Smooth muscle cell of the brain vasculature (primary cell): ENCODE measurements around the gene IL1RAPL2.

Experiments used
- DNase-seq: peaks from one replicate; pipeline ENCODE4 v3.0.0-alpha.2; 2012; ENCODE audit warnings: low read depth, low spot score

The IL1RAPL2 gene

DNA sequence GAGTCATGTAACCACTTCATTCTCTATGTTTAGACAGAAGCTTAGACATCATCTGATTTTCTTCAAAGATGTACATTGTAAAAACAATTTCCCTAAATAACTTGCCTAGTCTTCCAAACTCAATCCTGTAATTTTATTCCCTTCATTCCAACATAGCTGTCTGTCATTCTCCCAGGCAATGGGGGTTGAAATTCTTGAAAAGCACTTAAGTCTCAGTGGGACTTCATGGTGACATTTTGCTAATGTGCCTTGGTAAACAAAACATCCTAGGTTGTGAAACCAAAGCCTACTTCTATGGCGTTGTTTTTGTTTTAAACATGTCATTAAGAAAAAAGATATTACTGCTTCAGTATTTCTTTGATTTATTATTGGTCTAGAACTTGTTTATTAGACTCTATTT, 1134.3 kb downstream of the IL1RAPL2 start:
- no peak for DNase-seq

DNA sequence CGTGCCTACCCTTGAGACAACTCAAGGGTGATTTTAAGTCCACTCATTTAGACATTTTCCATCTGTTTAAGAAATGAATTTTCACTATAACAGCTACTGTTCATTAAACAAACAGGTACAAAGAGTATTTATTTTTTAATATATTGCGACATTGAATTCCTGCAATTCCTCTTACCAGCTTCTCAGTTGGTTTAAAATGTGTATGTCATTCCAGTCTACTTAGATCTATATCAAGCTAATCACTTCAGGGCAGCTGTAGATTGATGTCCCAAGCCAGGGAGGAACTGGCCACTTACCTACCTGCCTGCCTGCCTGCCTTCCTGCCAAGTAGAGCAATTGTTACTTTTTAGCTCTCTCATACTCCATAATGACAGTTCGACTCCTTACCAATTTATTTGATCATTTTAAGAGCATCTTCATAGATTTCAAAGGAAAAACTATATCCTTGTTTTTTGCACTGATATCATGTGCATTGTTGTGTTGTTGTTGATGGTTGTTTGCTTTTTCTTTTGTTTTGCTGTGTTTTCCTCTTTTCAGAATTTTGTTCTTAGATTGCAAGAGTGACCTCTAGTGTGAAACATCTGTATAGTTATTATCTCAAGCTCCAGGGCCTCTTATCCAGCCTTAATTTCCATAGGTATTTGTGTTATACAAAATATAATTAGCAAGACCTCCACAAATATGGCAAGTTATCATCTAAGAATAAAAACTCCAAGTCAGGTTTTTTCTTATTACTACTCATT, 1135.5 kb downstream of the IL1RAPL2 start:
- no peak for DNase-seq

- no peak for DNase-seq
Measured at GRCh38 chrX:105703876-105704275, 1137.9 kb downstream of the IL1RAPL2 start.

DNA sequence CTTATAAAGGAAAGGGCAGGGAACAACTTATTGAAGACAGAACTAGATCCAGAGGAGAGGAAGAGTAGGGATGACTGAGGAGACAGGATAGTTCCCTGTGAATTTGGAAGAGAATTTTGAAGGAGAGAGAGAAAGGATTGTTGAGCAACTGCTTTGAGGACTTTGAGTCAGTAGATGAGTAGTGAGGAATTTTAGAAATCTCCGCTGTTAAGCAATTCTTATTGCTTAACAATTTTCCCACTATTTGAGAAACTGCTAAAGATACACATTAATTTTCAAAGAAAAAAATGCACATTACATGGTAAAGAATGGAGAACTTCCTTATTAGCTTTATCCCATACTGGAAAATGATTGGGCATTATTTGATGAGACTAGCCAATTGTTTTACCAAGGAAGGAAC, 1140.0 kb downstream of the IL1RAPL2 start:
- no peak for DNase-seq

DNA sequence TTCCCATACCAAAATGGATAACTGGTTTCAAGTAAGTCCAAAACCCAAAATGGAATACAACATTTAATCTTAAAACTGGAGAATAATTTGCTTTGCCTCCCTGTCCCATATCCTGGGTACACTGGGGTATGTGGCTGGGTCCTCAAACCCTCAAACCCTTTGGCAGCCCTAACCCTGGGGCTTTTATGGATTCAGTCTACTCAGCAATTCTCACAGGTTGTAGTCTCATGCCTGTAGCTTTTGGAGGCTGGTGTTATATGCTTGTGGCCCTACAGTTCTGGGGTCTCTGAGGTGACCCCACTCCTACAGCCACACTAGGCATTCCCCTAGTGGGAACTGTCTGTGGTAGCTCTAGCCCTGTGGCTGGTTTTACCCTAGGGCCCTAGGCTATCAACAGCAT, 1145.8 kb downstream of the IL1RAPL2 start:
- DNase-seq, result no peak

DNA sequence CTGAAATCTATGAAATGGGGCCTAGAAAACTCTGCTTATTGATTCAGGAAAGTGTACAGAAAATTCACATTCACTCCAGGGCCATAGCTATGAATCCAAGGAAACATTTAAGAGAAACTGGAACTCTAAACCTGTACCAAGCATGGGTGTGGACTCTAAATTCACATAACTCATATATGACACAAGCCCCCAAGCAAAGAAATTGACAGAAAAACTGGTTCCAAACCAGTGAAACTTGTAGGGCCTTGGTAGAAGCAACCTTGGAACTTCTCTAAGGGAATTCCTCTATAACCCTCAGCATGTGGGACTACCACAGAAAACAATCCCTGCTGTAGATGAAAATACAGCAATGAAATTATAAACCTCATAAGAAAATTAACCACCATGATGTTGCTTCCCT, 1149.7 kb downstream of the IL1RAPL2 start:
- DNase-seq, result no peak

DNA sequence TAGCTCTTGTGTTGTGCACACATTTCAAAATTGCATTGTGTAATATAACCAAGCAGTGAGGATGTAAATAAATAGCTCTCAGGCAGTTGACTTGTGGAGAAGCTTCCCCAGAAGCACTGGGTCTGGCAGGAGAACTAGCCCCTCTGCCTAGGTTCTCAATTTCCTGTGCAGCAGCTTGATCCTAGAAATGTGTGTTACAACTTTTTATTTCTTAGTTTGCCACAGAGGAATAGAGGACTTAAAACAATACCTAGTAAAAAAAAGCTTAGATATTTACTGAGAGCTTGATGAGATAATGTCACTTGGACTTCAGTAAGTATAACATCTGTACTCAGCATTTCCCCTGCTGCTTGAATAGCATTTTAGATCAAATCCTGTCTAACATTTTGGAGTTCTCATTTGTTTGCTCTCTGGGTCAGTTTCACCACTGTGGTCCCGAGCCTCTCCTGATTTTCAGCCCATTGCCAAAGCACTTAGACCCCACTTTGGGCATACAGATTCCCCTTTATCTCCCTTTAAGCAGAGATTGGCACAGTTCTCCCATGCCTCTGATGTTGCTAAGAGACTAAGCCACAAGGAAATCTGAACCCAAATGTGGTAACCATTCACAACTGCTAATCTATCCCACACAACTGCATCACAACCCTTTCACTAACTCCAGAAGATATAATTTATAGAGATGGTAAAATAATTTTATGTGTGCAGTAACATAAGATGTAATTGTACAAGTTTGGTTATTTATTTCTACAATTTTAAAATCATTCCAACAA, 1158.2 kb downstream of the IL1RAPL2 start:
- DNase-seq, result no peak

DNA sequence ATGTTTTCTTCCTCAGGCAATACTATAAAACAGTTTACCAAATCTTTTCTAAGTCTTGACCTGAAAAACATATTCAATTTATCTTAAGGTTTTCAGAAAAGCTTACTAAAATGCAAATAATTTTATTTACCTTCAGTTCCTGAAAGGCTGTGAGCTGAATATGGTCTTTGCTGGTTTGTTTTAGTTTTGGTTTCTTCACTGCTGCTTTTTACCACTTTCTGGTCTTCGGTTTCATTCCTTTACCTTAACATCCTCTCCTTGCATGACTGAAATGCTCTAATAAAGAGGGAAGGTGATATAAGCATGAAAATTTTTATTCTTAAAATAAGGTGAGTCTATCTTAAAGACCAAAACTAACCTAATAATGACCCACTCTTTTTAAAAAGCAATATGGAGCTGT, 1159.2 kb downstream of the IL1RAPL2 start:
- no peak for DNase-seq

DNA sequence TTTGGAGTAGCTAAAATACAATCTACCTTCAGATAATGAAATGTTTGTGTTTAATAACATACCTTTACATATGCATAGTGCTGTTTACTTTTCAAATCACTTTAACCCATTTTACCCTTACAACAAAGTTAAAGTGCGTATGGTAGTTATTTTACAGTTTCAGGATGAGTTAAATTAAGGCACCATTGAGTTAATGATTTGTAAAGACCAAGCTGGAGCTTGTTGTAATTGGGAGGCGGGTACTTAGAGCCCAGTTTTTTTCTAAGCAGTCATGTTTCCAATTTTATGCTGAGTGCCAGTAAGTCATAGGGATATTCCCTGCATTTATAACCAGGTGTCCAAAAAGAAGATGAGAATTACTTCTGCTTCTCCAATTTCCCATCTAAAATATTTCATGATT, 1172.2 kb downstream of the IL1RAPL2 start:
- no peak for DNase-seq

GRCh38 chrX:105744291-105744690, 1178.3 kb downstream of the IL1RAPL2 start:
- no peak for DNase-seq

GRCh38 chrX:105744946-105745345, 1178.9 kb downstream of the IL1RAPL2 start:
- no peak for DNase-seq

DNA sequence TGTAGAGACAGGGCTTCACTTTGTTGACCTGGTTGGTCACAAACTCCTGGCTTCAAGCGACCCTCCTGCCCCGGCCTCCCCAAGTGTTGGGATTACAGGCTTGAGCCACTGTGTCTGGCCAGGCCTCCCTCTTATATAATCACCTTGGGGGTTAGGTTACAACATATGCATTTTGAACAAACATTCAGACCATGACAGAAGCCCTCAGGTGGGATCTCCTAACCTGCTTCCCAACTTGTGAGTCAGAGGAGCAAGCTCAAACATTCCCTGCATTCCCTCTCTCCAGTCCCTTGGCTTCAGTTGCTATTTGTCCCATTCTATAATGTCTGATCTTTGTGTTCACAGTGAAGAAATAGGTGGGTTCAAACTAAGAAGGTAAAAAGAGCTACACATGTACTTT, 1179.9 kb downstream of the IL1RAPL2 start:
- no peak for DNase-seq

- DNase-seq, result no peak
Measured at GRCh38 chrX:105752338-105752956, 1186.4 kb downstream of the IL1RAPL2 start.

- no peak for DNase-seq
Measured at GRCh38 chrX:105753411-105753810, 1187.4 kb downstream of the IL1RAPL2 start.

DNA sequence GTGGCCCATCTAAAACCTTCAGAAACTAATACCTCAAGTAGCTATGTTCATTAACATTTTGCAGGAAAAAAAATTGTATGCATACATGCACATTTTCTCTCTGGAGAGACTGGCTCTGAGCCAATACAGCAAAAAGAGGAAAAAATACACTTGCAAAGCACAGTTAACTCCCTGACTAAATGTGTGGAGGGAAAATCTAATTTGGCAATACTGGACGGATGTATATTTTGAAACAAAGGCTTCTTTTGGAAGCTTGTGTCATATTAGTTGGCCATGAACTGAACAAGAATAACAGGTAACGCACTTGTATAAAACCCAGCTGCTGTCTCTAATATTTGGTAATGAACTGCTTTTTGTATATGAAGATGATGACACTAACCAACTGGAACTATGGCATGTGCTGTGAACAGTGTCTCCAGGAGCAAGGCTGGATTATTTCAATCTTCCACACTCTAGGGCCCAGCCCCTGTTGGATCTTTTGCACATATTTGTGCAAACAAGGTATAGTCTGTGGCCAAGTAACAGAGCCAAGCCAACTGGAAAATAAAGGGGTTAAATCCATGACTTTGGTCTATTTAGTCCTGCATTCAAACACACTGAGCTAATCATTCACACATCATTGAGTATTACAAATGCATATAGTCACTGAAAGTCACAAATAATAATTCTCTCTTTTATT, 1188.4 kb downstream of the IL1RAPL2 start:
- DNase-seq, result no peak

DNA sequence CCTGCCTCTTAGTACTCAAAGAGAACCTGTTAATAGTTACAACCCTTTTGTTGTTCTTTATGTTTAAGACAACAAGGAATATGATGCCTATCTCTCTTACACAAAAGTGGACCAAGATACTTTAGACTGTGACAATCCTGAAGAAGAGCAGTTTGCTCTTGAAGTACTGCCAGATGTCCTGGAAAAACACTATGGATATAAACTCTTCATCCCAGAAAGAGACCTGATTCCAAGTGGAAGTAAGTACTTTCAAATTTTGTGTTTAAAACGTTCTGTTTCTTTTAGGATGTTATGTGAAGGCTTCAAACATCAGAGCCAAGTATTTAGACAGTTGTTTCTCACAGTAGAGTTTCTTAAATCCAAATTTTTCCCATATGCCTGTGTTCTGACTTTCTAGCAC, 1189.1 kb downstream of the IL1RAPL2 start:
- no peak for DNase-seq

DNA sequence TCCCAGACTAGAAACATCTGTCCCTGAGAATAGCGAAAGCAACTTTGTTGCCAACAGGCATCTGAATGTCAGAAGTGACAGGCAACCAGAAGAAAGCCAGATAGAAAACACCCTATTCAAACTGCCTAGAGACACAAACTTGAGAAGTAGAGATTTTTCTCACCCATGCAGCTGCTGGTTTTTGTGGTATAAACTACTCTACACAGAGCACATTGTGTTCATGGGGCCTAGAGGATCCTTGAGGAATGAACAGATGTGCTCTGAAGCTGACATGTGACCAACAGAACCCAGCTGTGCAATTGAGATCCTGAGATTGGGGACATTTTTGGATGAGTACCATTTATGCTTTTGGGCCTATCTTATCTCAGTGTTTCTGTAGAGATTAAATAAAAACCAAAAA, 1192.8 kb downstream of the IL1RAPL2 start:
- DNase-seq, result no peak

- DNase-seq, result no peak
Measured at GRCh38 chrX:105759598-105759997, 1193.6 kb downstream of the IL1RAPL2 start.

DNA sequence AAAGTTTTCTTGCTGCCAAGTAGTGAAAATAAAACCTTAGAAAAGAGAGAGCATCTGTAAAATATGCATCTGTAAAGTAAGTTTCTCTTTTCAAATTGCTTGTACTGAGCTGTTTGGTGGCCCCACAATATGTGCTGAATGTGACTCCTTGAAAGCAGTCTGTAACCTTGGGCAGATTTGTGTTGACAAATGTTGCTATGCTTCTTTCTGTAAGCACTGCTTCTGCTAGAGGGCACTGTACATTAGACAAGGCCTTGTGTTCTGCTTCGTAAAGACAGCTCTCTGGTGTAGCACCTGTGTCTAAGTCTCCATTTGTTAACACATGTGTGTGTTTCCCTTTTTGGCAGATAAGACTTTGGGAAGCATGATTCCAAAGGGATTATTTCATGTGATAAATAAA, 1199.7 kb downstream of the IL1RAPL2 start:
- no peak for DNase-seq

DNA sequence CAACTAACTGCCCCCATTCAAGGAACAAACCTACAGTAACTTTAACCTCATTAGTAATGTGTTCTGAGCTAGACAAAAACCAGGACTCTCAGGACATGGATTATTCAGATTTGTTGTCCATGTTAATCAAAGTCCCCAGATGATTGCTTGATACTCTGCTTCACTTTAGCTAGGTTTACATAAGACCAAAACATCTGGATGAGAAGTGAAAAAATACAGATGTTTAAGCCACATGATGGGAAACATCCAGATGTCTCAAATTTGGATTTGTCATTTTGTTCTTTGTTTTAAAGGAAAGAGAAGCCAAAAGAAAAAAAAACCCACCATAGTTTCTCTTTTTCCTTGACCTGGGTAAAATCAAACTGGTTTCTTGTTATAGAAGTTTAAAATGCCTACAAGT, 1207.8 kb downstream of the IL1RAPL2 start:
- no peak for DNase-seq

DNA sequence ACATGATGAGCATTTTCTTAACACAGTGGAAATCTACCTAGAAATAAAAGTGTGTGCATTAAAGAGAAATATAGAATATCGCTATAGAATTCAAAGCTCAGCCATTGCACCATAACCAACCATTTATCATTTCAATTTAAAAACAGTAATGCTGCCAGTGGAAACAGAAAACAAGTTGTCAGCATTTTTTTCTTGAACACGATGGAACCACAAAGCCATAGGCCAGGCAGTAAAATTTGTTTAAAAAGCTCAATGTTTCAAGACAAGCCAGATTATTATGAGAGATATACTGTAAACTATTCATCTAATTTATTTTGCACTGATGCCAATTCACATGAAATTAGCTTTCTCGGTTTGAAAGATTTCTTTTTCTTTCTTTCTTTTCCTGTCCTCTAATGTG, 1209.7 kb downstream of the IL1RAPL2 start:
- DNase-seq, result no peak

- DNase-seq, result no peak
Measured at GRCh38 chrX:105781804-105782203, 1215.8 kb downstream of the IL1RAPL2 start.
